NCI-H345 (cell line): ENCODE results near the gene PCYT2.

ENCODE experiments used
- DNase-seq: peaks from one replicate; lab custom pipeline; 2025; lab: John Stamatoyannopoulos, UW

The PCYT2 gene

DNA sequence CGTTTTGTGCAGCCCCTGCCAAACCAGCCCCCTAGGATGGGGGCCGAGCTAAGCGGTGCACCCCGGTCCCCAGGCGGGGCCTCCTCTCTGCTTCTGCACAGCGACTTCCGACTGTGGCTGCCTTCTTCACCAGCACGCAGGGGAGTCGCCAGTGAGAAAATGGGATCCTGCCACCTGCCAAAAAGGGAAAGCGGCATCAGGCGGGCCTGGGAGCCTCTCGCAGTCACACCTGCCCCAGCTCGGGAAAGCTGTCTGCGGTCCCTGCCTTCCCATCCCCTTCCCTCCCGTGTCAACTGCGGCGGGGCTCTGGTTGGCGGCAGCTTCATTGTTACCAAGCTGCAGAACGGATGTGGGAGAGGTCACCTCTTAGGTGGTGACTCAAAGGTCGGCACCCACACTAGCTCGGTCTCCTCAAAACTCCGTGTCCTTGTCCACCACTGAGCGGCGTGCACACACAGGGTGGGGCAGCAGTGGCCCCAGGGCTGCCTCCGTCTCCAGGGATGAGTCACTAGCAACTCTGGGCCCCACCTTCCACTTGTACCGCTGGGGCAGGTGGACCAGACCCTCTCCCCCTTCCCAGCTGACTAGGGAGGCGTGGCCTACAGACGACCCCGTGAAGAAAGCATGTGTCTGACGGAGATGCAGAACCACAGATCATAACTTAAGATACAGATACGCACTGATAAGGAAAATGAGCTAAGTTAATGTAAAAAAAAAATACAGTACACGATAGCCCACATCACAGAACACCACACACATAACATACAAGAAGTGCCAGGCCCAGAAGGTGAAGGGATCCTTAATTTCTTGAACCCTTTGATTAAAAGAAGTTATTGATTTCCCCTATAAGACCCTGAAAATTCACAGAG, 1.5 kb upstream of the PCYT2 start:
- no peak for DNase-seq

DNA sequence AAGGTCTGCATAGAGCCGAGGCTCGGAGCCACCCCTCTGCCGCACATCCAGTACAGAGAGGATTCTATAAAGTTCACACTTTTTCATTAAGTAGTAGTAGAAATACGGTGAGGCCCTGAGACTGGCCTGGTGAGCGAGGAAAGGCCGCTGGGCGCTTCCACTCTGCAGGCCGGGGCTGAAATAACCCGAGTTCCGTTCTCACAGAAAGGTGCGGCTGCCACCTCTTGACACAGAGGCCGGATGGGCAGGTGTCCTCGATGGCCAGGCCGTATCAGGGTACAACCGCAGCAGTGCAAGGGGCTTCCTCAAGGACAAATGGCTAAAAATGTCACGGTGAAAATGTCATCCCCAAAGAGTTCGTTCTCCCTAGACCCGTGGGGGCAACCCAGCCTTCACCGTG, 770 bp upstream of the PCYT2 start:
- DNase-seq: no peak

- DNase-seq: peak; percentile 36
These were observed 341 bp downstream of the PCYT2 start for GRCh38 chr17:81910840-81911276.

GRCh38 chr17:81909966-81910839, 996 bp downstream of the PCYT2 start:
- DNase-seq: no peak

DNA sequence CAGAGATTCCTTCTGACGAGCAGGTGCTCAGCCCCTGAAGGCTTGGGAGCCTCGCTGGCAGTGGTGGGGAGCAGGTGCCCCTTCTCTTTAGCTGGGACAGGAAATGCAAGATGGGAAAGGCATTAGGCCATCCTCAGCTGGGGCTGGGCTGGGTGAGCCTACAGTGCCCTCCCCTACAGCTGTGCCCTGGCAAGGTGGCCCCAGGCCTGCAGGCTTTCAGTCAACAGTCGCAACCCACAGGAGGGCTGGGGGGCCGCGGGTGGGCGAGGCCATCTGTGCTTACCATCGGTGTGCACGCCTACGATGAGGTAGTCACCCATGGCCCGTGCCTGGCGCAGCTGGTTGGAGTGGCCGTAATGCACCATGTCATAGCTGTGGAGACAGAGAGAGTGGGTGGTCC, 2.0 kb downstream of the PCYT2 start:
- DNase-seq: no peak

DNA sequence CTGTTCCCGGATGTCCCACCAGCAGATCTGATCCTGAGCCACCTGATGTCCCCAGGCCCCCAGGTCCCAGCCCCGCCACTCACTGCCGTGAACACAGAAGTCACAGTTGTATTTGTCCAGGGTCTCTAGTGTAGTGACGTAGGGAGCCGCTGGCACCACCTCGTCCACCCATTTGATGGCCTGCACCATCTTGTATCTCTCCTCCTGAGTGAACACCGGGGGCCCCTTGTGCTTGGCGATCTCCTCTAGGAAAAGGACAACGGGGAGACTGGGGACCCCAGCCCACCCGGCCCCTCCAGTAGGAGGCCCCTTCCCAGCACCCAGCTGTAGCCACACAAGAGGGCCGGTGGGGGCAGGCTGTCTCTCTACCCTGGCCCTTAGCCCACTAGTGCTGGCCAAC, 2.4 kb downstream of the PCYT2 start:
- no peak for DNase-seq

DNA sequence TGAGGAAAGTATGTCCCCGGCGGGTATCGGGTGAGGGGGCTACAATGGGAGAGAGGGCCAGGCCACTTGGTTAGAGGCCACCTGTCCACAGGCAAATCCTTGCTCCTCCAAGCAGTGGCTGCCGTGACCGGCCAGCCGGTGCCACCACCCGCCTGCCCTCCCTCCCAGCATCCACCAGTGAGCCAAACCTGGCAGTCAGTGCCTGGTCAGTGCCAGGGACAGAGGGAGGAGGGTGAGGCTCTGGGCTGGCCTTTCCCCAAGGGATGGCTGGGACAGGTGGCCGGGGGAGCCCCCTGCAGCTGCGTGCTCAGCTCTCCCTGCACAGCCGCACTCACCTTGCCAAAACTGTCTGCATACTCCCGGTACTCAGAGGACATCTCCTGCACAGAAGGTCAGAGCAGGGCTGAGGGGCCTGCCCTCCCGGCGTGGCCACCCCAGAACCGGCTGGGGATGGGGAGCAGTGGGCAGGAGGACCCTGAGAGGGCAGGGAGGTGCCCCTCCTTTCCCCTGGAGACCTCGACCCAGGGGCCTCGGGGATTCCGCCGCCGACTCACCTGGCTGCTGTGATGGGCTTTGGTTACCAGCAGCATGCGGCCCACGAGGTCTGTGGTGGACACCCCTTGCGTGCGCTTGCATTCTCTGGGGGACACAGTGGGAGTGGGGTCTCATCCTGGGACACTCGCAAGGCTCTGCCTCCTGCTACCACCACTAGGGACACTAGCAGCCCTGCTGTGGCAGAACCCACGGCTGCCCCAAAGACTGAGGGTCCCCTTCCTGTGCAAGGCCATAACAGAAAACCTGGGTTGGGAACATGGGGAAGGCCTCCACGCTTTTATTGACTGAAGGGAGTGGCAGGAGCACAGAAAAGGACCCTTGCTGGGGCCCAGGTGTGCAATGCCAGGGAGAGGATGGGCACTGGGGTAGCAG, 3.7 kb downstream of the PCYT2 start:
- no peak for DNase-seq

- no peak for DNase-seq
These were observed 4.6 kb downstream of the PCYT2 start for GRCh38 chr17:81906476-81907218.

DNA sequence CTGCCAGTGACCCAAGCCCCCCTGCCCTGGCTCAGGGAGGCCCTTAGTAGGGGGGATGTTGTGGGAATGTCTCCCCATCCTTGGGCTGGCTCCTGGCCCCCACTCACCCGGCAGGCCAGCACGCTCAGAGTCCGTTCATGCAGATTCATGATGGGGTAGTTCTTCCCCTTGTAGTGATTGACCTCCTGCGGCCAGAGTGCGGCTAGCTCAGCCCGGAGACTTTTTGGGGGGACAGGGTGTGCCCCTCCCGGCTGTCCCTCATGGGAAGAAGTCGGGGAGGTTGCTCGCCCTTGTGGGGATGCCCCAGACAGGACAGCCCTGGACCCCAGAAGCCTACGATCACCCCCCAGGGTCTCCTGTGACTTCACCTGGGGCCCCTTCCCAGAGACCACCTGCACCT, 5.2 kb downstream of the PCYT2 start:
- DNase-seq: no peak

- no peak for DNase-seq
These were observed 5.7 kb downstream of the PCYT2 start for GRCh38 chr17:81905424-81905875.

DNA sequence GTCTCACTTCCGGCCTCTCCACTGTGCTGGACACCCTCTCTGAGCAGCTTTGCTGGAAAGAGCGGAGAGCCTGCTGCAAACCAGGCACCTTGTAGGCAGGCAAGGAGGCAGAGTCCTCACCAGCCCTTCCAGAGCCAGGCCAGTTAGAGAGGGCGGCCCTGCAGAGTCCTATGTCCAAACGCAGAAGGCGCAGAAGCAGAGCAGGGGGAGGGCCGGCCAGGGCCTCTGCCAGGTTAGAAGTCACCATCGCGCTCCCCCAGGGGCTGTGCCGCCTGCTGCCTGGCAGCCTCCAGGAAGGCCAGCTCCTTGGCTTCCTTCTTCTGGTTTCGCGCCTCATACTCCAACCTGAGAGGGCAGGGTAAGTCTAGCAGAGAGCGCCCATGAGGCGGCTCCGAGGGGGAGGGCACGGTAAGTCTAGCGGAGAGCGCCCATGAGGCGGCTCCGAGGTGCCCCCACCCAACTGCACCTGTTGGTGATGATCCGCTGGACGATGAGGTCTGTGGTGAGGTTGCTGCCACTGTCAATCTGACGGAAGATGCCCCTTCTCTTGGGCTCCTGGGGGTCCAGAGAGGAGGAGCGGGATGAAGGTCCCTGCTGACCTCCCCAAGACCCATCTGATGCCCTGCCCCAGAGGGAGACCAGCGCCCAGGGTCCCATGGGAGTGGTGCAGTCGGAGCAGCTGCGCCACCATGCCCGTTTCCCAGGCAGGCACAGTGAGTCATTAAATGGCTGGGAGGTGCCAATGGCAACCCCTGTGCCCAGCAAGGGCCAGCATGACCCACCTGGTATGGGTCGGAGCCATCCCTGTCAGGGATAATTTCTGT, 6.4 kb downstream of the PCYT2 start:
- DNase-seq: no peak

GRCh38 chr17:81903896-81904599, 7.2 kb downstream of the PCYT2 start:
- DNase-seq: no peak

DNA sequence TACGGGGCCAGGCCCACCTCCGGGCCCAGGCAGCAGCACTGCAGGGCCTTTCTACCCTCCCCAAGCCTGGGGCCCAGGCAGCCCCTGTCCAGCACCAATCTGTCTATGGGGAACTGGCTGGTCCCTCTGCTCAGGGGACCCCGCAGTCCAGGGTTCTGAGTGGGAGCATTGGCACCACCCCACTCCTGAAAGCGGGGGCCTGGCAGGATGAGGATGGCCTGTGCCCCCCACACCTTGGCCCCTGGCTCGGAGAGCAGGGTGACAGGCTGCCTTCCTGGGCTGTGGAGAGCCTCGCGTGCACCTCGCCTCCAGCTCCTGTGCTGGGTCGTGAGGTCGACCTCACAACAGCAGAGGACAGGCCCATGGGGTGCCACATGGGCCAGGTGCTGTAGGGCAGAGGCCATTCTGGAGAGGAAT, 7.8 kb downstream of the PCYT2 start:
- no peak for DNase-seq

DNA sequence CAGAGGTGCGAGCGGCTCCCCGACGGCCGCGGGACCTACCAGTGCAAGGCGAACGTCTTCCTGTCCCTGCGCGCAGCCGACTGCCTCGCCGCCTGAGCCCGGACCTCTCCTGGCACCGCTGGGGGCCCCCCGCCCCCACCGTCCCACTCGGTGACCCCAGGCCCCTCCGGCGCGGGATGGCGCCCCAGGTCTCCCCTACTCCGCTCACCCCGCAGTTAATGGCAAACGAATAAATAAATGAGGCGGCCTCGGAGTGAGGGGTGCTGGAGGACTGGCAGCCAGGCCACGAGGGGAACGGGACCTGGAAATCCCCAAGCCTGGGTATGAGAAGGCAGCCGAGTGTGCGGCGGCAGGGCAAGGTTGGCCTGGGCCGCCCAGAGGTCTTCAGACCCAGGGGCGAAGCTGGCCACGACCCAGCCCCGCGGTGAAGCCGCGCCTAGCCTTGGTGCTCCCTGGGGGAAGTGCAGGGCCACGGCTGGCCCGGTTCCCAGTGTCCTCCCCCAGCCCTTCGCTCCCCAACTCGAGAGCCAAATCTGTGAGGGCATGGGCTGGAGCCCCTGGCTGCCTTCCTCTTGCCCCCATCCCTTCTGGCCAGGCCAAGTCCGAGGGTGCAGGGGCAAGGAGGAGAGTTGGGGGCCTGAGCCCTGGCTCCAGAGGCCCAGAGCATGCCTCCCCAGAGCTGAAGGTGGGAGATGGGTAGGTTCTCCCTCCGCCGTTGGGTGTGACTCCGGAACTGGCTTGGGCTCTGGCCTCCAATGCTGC, 8.4 kb downstream of the PCYT2 start:
- no peak for DNase-seq

DNA sequence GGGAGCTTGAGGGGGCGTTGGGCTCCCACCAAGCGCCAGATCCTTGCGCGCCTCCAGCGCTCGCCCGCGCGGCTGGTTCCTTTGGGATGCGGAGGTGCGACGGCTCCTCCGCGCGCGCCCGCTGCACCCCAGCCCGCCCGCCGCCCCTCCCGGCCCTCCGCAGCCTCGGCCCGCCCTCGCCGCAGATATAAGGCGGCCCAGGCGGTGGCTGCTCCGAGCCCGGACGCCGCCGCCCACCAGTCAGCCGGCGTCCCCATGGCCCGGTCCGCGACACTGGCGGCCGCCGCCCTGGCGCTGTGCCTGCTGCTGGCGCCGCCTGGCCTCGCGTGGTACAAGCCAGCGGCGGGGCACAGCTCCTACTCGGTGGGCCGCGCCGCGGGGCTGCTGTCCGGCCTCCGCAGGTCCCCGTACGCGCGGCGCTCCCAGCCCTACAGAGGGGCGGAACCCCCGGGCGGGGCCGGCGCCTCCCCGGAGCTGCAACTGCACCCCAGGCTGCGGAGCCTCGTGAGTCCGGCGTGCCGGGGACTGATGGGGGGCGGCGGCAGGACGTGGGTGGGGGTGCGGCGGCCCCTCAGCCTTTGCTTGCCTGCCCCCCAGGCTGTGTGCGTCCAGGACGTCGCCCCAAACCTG, 9.1 kb downstream of the PCYT2 start, which contains the start of gene NPB:
Gene NPB, plus strand, starts transcription at position 216 of the 630 bp plus-strand sequence. Its CDS starts 40 bp downstream, at position 256.
- DNase-seq: peak; percentile 22

DNA sequence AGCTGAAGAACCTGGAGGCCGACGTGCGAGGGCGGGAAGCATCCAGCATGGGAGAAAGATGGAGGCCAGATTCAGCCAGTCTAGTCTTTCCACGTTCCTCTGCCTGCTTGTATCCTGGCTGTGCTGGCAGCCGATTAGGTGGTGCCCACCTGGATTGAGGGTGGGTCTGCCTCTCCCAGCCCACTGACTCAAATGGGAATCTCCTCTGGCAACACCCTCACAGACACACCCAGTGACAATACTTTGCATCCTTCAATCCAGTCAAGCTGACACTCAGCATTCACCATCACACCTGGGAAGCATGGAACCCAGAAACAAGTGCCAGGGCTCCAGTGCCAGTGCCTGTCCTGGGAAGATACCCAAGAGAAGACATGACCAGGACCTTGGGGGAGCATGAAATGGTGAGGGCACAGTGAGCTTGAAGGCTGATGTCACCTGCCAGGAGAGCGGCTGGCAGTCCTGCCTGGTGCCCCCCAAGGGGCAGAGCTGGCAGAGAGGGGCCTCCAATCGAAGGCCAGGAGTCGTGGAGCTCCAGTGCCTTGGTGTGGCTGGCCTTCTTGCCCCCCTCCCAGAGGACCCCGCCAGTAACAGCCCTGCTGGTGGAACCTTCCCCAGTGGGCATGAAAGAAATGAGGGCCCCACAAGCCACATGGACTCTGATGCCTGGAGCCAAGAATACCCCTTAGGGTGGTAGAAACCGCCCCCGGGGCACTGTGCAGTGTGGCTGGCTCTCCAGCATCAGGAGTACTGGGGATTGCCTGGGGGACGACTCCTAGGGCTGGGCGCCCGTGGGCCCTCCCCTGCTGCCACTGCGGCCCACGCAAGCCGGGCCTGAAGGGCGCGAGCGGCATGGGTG, 9.8 kb downstream of the PCYT2 start:
- DNase-seq: no peak

DNA sequence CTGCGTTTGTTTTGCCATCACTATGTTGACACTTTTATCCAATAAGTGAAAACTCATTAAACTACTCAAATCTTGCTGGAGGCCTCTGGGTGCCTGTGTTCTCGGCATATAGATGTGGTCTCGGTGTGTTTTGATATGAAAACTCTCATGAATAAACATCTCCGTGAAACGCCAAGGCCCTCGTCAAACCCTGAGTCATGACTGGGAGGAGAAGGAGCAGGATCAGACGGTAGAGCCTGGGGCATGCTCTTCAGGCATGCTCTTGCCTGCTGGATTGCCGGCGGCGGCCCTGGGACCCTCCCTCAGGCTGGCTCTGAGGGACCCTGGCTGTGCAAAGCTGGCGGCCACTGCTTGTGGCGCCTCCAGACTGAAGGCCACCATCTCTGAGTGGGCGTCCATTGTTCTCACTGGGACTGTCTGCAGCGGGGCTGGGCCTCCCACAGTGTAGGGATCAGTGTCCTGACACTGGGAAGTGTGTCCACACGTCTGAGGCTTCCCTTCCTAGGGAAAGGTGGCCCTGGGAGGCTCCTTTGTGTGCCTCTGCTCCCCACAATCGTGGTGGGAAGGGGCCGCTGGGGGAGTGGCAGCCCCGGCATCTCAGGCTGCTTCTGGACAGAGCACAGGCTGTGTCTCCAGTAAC, 10.9 kb downstream of the PCYT2 start:
- DNase-seq: no peak
